Measurements from ENCODE around the gene SH2B2.
A peak's percentile ranks its signal among the peaks of the same experiment; 100 is the strongest.

SH2B2 gene

DNA sequence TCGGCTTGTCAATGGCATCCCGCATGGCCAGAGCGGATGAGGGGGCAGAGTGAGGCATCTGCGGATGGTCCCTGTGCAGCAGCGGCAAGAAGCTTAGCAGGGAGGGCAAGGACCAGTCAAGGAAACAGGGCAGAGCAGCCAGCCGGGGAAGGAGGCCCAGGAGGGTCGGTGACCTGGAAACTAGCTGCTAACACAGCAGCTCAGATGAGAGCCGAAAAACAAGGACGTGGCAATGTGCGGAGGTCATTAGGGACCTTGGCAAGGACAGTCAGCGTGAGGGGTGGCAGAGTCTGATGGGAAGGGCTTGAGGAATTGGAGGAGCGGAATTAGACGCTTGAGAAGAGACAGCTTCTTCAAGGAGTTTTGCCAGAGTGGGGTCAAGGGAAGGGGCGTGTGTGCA is 20.1 kb upstream of the SH2B2 start:
- DNase-seq (ENCODE audit: low read depth in 2 of 2): no peak

GRCh38 chr7:102268635-102269034 is 18.0 kb upstream of the SH2B2 start:
- no peak for DNase-seq (ENCODE audit: low read depth in 2 of 2)

DNA sequence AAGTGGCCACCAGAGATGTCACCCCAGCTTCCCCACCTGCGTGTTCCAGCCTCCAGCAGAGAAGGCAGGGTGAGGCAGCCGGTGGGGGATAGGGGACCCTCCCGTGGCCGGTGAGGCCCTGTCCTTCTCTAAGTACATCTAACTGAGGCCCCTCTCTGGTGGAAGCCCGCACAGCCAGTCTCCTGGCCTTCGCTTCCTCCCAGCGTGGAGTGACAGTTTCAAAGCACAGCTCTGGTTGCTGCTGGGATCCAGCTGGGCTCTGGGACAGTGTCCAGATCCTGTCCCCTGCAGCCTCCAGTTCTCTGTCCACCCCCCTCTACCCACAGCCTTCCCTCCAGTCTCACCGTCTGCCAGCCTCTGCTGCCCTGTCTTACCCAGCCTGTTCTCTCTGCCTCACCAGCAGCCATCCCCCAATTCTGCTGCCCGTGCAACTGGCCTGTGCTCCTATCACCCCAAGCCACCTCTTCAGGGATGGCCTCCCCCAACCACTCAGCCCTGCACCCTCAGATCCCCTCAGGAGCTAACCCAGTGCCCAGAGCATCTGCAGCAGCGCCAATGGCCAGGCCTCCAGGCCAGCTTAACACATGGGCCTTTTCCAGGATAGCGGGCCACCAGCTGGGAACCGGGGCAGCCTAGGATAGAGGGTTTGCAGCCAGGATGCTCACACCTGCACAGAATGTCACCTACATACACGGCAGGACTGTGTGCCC is 16.3 kb upstream of the SH2B2 start:
- DNase-seq (ENCODE audit: low read depth in 2 of 2): no peak

- no peak for DNase-seq (ENCODE audit: low read depth in 2 of 2)
Observed at GRCh38 chr7:102271158-102271798, 15.4 kb upstream of the SH2B2 start.

GRCh38 chr7:102272075-102272916 is 14.4 kb upstream of the SH2B2 start:
- peak in 1 of 2 donors; percentile 42 for DNase-seq (ENCODE audit: low read depth in 2 of 2)

DNA sequence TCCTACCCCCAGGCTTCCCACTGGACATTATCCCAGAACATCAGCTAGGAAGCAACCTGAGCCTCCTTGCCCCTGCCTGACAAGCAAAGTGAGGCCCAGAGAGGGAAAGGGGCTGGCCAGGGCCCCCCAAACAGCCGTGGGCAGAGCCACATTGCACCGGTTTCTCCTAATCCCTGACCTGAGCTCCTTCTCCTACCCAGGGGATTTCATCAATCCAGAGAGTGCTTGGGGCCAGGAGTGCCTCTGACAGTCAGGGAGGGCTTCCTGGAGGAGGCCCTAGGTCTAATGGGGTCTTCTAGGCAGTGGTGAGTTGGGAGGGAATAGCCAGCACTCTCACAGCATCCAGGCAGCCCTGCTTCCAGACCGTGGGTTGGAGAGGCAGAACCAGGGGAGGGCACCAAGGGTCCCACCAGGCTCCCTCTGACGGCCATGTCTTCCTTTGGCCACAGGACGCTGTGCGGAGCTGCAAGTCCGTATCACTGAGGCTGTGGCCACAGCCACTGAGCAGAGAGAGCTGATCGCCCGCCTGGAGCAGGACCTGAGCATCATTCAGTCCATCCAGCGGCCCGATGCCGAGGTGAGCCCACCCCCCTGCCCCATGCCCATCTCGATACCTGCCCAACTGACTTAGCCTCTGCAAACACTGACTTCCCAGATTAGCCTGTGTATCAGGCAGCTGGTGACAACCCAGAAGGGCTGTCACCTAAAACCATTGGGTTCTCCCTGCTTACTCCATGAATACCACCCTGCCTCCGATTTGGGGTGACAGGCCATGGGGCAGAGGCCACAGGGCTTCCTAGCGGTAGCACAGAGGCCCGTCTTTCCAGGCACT is 13.5 kb upstream of the SH2B2 start:
- DNase-seq (ENCODE audit: low read depth in 2 of 2): no peak

DNA sequence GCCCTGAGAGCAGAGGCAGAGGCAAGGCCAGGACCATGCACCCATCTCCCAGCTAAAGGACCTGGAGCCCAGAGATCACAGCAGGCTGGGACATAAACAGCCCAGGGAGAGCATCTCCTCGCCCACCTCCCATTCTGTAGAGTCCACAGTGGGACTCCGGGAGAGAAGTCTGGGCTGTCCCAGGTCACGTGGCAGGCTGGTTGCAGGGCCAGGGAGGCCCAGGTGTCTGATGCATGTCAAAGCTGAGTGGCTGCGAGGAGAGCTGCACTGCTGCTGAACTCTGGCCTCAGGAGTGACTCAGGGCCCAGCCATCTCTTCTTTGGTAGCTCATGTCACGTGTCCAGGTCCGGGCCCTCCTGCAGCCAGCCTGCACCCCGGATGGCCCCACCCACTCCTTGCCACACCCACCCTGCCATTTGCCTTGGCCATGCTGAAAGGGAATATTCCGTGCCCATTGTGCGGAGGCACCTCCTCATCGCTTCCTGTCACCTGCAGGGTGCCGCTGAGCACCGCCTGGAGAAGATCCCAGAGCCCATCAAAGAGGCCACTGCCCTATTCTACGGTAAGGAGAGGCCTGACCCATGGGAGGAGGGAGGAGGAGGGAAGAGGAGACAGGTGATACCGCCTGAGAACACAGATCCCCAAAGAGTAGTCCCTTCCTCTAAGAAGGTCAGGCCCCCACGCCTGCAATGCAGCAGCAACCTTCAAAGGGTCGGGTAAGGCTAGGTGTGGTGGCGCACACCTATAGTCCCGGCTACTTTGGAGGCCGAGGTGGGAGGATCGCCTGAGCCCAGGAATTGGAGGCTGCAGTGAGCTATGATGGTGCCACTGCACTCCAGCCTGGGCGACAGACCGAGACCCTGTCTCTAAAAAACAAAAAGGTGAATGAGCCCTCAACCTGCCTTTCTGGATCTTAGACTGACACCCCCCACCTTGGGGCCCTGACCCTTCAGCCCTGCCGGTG is 12.6 kb upstream of the SH2B2 start:
- DNase-seq (ENCODE audit: low read depth in 2 of 2): no peak

- no peak for DNase-seq (ENCODE audit: low read depth in 2 of 2)
Observed at GRCh38 chr7:102275123-102275703, 11.5 kb upstream of the SH2B2 start.

DNA sequence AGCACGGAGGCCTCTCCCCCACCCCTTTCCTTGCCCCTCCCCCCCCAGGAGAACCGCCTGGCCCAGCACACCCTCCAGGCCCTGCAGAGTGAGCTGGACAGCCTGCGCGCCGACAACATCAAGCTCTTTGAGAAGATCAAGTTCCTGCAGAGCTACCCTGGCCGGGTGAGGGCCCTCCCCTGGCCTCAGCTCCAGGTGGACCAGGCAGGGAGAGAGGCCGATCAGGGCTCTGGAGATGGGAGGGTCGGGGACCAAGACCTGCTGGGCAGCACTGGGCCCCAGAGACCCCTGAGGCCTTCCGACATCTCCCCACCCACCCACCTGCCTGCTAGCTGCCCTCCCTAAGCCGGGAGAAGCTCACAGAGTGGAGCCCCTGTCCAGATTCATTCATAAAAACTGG is 8.8 kb upstream of the SH2B2 start:
- no peak for DNase-seq (ENCODE audit: low read depth in 2 of 2)

DNA sequence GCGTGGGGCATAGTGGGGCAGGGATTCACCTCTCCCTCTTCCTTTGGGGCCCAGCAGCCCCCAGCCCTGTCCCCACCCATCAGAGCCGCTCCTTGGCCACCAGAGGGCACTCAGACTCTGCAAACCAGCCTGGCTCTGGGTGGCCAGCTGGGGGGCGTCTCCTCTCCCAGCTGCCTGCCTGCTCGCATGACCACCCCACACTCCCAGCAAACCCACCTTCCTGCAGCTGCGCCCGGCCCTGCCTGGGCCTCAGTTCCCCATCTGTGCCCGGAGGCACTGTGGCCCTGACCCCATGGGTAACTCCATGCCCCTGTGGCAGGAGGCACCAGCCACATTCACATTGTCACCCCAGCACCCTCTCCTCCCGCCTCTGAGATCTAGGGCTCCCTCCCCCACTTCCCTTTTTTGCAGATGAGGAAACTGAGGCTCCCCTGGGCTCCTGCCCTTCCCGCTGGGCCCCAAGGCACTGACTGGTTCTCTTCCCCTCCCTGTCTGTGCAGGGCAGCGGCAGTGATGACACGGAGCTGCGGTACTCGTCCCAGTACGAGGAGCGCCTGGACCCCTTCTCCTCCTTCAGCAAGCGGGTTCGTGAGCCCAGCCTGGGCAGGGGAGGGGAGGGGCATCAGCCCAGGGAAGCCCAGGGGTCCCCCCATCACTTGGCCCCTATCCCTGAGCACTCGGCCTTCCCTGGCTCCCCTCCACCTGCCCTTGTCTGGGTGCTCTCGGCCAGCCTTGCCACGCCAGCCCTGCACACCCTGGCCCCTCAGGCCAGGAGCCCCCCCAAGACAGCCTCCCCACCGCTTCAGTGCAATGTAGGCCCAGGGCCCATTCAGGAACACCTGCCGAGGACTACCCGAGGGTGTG is 6.9 kb upstream of the SH2B2 start:
- peak in 1 of 2 donors; percentile 39 for DNase-seq (ENCODE audit: low read depth in 2 of 2)

- no peak for DNase-seq (ENCODE audit: low read depth in 2 of 2)
Observed at GRCh38 chr7:102280521-102280920, 6.1 kb upstream of the SH2B2 start.

GRCh38 chr7:102281785-102282184 is 4.9 kb upstream of the SH2B2 start:
- no peak for DNase-seq (ENCODE audit: low read depth in 2 of 2)

- DNase-seq (ENCODE audit: low read depth in 2 of 2): no peak
Observed at GRCh38 chr7:102282465-102283362, 4.0 kb upstream of the SH2B2 start.

DNA sequence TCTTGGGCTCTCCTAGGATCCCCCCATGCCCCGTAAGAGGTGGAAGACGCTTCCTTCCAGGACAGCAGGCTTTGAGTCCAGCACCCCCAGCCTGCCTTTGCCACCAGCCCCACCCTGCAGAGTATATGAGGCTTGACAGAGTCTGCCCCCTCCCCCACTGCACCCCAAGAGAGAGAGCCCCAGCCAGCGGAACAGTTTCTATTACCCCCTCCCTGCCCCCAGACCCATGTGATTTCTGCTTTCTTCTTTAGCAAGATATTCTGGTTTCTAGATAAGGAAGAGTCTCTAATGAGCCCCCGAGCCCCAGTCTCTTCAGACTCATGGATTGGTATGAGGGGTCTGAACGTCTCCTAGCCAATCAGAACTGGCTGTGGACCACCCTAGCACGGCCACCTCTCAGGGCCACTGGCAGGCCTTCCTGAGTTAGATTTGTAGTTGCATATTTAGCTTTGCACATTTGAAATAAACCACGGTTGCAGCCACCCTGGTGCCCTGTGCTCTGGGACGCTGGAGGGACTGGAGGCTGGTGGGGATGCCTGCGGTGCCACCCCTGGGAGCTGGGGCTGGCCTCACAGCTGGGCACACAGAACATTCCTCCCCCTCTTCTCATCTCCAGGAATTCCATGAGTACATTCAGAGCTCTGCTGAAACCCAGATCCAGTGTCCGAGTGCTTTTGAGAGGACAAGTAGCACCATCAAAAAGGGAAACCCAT is 3.0 kb upstream of the SH2B2 start:
- DNase-seq (ENCODE audit: low read depth in 2 of 2): no peak

- no peak for DNase-seq (ENCODE audit: low read depth in 2 of 2)
Observed at GRCh38 chr7:102284399-102284798, 2.3 kb upstream of the SH2B2 start.

DNA sequence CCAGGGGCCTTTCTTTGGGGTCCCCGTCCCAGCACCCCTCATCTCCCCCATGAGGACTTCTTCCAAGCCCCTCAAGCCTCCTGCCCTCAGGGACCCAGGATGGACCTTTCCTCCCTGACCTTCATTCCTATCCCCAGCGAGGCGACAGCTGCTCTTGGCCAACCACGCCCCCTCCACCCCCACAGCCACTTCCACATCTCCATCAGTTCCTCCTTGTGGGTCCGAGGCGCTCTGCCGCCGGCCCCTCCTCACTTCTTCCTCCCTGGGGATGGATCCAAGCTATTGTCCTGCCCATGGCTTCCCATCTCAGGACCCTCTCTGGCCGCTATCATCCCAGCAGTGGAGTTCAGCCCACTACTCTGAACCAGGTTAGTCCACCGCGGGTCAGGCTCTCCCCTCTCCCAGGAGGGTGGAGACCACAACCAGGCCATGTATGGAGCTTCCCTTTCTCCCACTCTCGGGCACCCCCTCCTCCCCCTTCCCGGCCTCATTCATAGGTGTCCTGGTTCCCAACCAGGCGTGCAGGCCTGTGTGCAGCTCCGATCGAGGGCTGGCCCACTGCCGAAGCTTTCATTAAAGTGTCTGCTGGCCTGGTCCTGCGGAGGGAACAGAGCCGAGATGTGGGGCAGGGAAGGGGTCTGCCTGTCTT is 1.7 kb upstream of the SH2B2 start:
- no peak for DNase-seq (ENCODE audit: low read depth in 2 of 2)
